Retinal pigment epithelial cell (primary cell): ENCODE results near the gene FAM149A.

Experiments used
- DNase-seq: peaks from one replicate; pipeline ENCODE4 v3.0.0-alpha.2; 2010; ENCODE audit warnings: low read depth
- H3K4me3 ChIP-seq: 2 replicates; pipeline ENCODE4 v1.5.1; 2011; ENCODE audit warnings: mild to moderate bottlenecking, low read length, control low read depth, moderate library complexity
- TF ChIP-seq, protein P1 (sequence below): conservative IDR thresholded peaks from 2 replicates; pipeline ENCODE4 v1.5.1; 2011; ENCODE audit warnings: low read depth, low read length, control low read depth, inconsistent platforms

FAM149A gene

DNA sequence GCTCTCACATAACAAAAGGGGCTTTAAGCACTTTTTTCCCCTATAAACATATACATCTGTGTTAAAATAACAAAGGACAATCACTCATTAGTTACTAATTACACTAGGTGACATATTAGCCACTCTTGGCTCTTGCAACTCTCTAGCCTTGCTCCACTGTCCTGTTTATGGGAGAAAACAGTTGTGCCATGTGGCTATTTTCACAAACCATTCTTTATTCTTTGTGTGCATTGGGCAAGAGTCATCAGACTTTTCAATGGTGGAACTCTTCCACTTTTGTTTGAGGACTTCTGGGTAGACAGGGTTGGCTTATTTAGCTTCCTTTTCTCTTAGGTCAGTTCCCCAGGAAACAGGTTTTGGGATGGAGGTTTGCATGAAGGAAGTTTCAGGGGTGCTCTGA is 16.0 kb upstream of the FAM149A start:
- TF ChIP-seq, protein P1, sequence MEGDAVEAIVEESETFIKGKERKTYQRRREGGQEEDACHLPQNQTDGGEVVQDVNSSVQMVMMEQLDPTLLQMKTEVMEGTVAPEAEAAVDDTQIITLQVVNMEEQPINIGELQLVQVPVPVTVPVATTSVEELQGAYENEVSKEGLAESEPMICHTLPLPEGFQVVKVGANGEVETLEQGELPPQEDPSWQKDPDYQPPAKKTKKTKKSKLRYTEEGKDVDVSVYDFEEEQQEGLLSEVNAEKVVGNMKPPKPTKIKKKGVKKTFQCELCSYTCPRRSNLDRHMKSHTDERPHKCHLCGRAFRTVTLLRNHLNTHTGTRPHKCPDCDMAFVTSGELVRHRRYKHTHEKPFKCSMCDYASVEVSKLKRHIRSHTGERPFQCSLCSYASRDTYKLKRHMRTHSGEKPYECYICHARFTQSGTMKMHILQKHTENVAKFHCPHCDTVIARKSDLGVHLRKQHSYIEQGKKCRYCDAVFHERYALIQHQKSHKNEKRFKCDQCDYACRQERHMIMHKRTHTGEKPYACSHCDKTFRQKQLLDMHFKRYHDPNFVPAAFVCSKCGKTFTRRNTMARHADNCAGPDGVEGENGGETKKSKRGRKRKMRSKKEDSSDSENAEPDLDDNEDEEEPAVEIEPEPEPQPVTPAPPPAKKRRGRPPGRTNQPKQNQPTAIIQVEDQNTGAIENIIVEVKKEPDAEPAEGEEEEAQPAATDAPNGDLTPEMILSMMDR: no peak
- H3K4me3 ChIP-seq: no peak overlapping the region
- DNase-seq: no peak

DNA sequence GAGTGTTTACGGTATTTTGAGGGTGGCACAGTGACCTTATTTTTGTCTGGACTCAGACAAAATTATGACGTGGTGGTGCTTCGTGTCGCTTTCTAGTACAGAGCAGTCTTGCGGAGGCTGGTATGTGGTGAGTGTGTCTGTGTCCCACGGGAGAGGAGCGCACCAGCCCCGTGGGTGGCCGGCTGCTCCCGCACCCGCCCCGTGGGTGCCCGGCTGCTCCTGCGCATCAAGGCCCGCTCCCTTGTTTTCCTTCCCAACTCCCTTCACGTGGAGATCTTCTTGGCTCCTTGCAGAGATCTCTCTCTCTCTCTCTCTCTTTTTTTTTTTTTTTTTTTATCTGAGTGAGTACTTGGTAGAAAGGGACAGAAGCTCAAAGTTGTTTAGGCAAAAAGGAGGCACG is 12.2 kb upstream of the FAM149A start:
- TF ChIP-seq, protein P1: no peak
- H3K4me3 ChIP-seq: no peak overlapping the region
- DNase-seq: no peak

DNA sequence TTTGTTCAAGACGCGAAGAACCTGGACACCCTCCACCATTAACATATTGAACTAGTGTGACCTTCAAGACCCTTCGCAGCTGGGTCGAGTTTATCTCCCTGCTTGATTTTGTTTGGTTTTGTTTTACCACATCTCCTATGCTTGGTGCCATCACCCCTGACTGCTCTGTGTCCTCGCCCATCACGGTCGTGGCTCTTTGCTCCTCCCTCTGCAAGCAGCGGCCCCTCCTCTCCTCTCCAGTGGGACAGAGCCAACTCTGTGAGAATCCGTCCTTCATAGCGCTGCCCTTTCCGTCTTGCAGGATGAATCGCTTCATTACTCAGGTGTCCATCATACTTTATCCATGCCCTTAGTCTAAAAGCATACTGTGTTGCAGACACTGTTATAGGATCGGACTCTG is 9.1 kb upstream of the FAM149A start:
- no peak overlapping the region for H3K4me3 ChIP-seq
- TF ChIP-seq, protein P1: no peak
- no peak for DNase-seq

DNA sequence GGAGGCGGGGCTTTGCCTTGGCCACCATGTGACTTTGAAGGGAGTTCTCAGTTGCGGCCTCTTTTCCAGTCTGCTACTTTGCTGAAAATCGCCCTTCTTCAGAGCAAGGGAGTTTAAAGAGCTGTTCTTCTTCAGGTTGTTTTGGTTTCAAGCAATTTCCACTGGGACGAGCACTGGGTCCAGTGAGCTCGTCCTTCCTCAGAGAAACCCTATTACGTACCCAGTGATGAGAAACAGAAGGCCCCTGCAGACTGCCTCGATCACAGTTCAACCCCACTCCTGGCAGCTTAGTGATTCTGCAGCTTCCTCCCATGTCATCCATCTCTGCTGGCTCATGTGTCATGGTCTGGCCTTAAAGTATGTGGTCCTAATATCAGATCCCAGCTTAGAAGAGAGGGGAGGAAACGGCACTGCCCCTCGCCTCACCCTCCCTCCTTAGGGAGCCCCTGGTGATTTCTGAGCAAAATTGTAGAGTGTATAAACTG is 7.8 kb upstream of the FAM149A start:
- no peak for DNase-seq
- TF ChIP-seq, protein P1: no peak
- no peak overlapping the region for H3K4me3 ChIP-seq

DNA sequence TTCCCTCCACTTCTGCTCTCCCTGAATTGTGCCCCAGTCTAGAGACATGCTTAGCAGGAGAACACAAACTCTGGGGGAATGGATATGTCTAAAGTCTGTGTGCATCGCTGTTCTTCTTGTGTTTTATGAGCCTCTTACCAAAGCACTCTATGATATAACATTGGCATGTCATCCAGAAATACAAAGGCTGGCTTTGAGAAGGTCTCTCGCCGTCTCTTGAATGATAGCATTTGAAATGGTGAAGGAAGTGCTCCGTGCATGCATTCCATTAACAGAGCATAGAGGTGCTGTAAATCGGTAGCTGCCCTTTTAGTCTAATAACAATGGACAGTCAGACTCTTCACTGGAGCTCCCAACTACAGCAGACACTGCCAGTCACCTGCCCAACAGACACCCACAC is 7.1 kb upstream of the FAM149A start:
- no peak overlapping the region for H3K4me3 ChIP-seq
- DNase-seq: no peak
- TF ChIP-seq, protein P1: no peak

DNA sequence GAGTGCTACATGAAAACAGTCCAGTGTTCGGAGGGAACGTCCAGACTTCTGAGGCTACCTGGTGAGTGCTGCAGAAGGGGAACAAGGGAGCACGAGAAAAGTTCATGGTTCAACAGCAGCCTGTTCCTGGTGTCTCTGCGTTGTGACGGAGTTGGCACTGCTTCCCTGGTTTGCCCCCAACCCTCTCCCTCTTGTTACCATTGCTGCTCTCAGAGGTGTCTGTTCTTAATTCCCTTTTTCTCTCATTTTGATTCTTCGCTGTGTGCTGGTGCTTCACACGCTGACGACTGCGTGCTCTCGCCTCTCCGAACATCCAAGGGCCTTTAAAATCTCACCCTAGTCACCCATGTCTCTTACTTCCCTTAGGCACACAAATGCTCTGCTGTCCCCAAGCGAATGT is 1.6 kb upstream of the FAM149A start:
- no peak for DNase-seq
- TF ChIP-seq, protein P1: no peak
- H3K4me3 ChIP-seq: no peak overlapping the region

DNA sequence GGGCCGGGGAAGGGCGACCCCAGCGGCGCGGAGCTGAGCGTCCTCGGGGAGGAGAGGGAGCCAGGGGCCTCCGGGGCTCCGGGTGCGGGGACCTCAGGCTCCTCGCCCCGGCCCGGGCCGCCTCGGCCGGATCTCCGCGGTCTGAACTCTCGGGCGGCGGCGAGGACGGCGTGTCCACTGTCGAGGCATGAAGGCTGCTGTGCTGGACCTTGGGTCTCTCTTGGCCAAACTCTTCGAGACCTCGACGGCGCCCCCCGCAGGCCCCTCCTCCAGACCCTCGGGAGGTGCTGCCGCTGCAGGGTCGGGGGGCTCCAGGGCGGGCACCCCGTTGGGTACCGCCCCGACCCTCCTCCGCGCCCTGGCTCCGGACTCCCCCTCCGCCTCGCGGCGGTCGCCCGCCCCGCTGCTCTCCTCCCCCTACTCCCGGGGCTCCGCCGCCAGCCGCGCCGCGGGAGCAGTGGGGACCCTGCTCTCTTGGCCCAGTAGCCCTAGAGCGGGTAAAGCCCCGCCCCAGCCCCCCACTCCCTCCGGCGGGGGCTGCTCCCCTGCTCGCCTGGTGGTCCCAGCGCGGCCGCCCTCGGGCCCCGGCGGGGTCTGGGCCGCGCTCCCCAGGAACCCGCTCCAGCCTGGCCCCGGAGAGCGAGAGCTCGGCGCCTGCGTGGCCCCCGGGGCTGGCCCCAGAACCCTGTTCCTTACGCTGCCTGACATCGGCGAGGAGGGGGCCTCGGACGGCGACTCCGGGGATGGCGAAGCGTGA is 564 bp downstream of the FAM149A start:
- peak overlapping the region; percentile 42 for H3K4me3 ChIP-seq
- TF ChIP-seq, protein P1: peak; percentile 9
- DNase-seq: no peak
